GM18951 (cell line): ENCODE measurements around the gene CYTH4.

Experiments used
- POLR2A ChIP-seq: IDR thresholded peaks from 4 replicates; pipeline ENCODE4 v1.6.1; 2011; ENCODE audit warnings: mild to moderate bottlenecking; ENCODE audit not compliant: insufficient read length, insufficient read depth; ENCODE audit errors: extremely low read depth
- in situ Hi-C: fragments of 300-500 bp; cut with MboI; formaldehyde crosslinking; loops from one replicate; pipeline ENCODE4 v1.12.0; 2022; ENCODE audit warnings: low sequenced_read_pairs, mixed read lengths, inconsistent platforms; ENCODE audit not compliant: unreplicated experiment

CYTH4 gene

DNA sequence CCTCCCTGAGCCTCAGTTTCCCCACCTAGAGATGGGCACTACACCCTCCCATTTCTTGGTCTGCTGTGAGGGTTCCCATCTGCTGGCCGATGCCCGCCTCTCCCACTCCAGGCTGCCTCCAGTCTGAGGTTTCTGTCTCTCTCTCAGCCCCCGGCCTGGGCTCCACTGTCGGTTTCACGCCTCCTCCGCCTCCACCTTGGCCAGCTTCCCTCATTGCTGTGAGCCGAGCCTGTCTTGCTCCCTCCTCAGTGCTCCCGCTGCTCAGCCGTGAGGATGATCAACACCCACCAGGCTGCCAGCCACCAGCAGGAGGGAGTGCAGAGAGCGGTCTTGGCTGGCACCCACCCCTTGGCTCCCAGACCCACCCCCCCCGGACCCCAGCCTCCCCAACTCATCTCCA is 61.0 kb downstream of the CYTH4 start:
- no peak for TF ChIP-seq POLR2A
- in situ Hi-C loops: no loop called here

DNA sequence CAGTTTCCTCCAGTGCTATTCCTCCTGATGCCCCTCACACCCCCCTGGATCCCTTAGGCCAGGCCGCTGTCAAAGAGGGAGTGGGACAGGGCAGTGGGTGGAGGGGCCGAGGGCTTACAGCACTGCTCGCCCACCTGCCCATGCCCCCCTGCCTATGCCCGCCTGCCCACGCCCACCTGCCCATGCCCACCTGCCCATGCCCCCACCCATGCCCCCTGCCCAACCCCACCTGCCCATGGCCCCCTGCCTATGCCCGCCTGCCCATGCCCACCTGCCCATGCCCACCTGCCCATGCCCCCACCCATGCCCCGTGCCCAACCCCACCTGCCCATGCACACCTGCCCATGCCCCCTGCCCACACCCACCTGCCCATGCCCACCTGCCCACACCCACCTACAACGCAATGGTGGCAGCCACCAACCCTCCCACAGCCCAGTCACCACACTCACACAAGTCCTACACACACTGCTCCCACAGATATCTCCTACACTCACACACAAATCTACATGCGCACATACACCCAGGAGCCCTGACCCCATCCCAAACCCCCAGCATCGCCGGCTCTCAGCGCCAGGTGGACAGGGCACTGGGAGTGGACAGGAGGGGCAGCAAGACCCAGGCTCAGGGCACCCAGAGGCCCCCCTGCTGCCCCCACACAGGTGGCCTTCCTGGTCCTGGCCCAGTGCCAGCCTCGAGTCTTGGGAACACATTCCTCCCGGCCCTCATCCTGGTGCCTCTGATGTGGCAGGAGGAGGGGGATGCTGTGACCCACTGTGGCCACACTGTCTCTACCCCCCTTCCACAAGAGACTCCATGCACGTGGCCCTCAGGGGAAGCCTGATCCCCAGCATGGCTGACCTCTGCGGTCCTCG is 61.8 kb downstream of the CYTH4 start:
- in situ Hi-C loops: no loop called here
- no peak for TF ChIP-seq POLR2A

DNA sequence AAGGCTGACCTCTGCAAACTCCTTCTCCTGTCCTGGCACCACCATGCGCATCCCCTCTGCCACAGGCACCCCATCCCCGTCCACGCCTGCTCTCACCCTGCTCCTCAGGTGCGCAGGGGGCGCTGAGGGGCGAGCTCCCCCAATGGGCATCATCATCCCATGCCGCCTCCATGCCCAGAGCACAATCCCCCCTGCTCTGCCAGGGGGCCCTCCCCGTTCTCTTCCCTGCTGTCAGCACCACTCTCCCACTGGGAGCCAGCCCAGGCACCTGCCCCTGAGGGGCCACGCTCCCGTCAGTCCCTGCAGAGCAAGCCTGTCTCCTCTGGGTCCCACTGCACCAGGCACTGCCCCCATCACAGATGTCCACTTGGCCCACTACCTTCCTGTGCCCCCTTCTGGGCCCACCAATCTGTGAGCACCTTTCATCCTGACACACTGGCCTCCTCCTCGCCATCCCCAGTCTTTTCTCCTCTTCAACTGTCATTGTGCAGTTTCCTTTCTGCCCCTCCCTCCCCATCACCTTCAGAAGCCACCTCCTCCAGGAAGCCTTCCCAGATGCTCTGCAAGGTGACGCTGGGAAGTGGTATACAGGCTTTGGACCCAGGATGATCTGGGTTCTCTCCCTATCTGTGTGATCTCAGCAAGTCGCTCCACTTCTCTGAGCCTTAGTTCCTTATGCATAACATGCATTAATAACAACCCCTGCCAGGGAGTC is 62.6 kb downstream of the CYTH4 start:
- in situ Hi-C loops: no loop called here
- TF ChIP-seq POLR2A: no peak

DNA sequence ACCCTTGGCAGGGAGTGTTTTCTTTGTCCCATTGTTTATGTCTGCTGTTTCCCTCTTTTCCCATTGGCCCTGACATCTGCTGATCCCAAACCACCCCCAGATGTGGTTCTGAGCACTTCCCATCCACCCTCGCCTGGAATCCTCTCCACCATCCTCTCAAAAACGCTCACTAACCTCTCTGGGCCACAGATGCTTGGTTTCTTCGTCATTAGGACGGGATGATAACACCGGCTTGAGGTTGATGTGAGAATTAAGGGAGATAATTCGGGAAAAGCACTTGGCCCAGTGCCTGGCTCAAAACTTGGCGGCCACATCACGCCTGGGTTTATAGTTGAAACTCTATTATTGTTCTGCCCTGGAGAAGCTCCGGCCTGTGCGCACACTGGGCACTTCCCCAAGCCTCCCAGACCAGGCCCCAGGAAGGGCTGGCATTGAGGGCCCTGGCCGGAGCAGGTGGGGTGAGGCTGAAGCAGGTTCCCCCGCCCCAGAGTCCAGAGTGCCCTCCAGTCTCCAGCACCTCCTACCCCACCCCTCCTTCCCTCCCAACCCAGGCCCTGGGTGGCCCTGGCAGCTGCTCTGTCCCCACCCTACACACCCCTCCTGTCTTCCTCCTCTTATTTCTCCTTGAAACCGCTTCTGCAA is 63.7 kb downstream of the CYTH4 start:
- no peak for TF ChIP-seq POLR2A
- in situ Hi-C loops: no loop called here

DNA sequence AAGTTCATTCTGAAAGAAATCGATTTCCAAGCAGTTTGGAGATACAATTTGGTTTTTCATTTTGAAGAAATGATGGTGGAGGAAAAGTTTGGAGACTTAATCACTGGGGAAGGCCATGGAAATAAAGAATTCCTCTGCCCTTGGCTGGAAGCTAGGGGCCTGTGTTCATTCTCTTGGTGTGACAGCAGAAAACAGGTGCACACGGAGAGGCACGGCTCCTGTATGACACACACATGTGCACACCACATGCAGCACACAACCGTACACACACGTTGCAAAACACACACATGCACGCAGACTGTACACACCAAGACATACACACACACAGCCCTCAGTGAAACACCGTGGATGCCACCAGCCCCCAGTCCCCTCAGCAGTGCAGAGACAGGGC is 64.2 kb downstream of the CYTH4 start:
- TF ChIP-seq POLR2A: no peak
- in situ Hi-C loops: no loop called here

DNA sequence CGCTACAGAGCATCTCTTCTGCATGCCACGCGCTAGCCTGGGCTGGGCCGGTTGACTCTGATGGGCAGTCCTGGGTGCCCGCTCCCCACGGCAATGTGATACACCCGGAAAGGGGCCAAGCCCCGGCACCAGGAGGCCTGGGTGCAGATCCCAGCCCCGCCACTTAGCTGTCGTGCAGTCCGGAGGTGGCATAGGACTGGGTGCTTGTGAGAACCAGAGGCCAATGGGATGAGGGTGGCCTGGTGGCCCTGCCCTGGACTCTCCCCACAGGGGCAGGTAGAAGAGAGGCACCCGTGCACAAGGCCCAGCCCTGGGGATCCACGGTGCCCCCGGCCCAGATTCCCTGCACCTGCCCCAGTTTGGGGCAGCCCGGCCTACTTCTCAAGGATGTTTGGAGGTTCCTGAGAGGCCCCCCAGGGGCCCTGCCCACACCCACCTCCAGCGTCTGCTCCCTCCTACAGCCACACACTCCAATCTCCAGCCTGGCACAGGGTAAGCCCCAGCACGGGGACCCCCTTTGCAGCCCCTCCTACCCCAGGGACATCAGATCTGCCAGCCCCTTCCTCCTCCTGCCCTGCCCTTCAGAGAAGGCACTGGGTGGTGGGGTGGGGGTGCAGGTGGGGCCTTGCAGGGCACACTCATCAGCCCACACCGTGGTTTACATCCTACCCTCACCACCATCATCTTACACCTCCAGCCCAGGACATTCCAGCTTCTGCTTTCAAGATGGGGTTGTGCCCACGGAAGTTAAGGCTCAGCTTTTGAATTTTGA is 66.9 kb downstream of the CYTH4 start:
- in situ Hi-C loops: no loop called here

DNA sequence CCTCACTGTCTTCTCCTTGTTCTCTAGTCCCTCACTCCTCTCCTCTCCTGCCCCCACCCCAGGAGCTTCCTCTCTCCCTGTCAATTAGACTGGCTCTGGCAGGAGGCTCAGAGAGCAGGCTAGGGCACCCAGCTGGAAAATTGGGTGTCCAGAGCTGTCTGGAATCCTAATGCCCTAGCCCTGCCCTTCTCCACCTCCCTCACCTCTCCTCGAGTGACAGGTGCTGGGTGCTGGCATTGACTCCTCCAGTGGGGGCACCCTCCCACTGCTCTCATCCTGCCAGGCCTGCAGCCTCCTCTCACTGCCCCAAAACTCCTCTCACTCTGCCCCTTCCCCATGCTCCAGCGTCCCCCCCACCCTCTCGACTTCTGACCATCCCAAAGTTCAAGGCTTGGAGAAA is 68.9 kb downstream of the CYTH4 start:
- no peak for TF ChIP-seq POLR2A
- in situ Hi-C loops: no loop called here

More for the DNA sequence above, 66.9 kb downstream of the CYTH4 start:
- no peak for TF ChIP-seq POLR2A

DNA sequence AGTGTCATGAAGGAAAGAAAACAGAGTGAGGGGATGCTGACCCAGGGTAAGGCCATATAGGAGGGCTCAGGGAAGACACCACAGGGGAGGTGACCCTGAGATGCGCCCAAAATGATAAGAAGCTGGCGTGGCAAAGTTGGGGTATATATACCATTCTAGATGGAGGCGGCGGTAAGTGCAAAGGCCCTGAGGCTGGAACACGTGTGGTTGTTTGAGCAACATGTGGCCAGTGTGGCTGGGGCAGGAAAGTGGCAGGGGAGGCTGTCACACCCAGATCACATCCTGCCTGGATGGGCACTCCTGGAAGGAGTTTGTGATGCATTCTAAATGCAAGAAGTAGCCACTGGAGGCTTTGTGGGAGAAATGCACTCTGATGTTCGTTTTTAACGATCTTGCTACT is 70.2 kb downstream of the CYTH4 start:
- in situ Hi-C loops: no loop called here
- TF ChIP-seq POLR2A: no peak

DNA sequence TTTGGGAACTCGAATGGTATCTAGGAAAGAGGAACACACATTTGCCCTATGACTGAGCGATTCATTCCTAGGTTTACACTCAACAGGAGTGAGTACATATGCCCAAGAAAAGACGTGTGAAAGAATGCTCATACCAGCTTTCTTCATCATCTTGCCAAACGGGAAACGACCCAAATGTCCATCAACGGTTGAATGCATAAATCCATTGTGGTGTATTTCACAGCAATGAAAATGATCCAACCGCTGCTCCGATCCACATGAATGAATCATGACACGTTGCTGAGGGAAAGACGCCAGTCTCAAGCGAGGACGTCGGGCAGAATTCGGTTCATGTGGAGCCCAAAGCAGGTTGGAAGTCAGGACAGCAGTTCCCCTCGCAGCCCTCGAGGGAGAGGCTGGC is 71.5 kb downstream of the CYTH4 start:
- in situ Hi-C loops: no loop called here
- TF ChIP-seq POLR2A: no peak

DNA sequence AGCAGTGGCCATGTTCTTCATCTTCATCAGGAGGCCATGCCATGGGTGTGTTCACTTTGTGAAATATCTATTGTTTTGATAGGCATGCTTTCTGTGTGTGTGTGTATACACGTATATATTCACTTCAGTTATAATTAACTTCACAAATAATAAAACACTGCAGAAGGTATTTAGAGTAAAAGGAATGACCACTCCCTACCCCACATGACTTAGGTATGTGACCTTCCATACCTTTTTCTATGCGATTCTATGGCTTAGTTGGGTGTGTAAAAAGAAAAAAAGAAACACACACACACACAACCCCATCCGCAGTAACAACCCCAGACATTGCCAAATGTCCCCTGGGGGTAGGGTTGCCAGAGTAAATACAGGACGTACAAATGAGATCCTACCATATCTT is 72.0 kb downstream of the CYTH4 start:
- in situ Hi-C loops: no loop called here
- TF ChIP-seq POLR2A: no peak

DNA sequence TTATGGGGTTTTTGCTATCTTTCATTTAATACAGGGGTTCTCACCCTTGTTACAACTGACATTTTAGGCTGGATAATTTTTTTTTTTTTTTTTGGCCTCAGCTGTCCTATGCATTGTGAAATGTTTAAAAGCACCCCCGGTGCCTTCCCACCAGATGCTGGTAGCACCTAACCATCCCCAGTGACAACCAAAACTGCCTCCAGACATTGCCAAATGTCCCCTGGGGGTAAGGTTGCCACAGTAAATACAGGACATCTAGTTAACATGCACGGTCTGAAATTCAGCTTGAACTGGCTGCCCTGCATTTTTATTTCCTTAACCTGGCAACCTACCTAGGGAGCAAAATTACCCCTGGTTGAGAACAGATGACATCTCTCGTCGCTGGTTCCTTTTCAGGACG is 72.4 kb downstream of the CYTH4 start:
- in situ Hi-C loops: no loop called here
- TF ChIP-seq POLR2A: no peak

DNA sequence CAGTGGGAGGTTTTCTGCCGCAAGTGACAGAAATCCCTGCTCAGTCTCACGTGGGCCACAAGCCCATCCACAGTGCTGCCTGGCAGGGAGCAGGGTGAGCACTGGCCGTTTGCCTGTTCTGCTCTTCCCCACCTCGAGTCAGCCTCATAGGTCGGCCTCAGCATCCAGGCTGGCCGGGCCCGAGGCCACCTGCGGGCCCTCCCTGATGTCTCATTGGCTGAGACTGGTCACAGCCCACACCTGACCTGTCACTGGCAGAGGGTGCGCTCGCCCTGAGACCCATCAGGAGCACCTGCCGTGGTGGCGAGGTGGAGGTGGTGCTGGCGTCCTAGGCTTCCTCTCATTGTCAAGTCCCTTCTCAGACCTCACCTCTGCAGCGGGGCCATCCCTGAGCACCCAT is 72.9 kb downstream of the CYTH4 start:
- in situ Hi-C loops: no loop called here
- TF ChIP-seq POLR2A: no peak

DNA sequence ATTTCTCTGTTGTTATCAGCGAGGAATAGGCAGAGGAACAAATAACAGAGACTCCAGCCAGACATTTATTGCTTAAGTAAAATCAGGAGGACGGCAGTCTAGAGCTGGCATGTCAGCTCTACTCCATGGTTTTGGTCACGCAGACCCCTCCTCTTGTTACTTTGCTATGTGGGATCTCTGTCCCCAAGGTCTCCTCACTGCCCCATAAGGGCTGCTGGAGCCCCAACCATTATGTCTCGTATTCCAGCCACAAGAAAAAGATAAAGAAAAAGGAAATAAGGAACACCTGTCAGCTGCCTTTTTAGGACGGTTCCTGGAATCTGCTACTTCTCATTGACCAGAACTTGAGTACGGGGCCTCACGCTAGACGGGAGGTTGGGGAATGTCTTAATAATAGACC is 74.6 kb downstream of the CYTH4 start:
- in situ Hi-C loops: no loop called here
- no peak for TF ChIP-seq POLR2A
